D721Med (cell line): Measurements from ENCODE around the gene SULT1B1.
"Not testable (repeated sequence)": the region's sequence is repeated elsewhere in the genome, so short reads cannot be mapped to it uniquely, and the experiment has no call there.

Source experiments
- DNase-seq: peaks from one replicate; pipeline ENCODE4 v3.0.0; 2011; ENCODE audit warnings: low spot score; ENCODE audit not compliant: insufficient read length
- FAIRE-seq: peaks from 2 replicates; lab custom pipeline; 2011; peaks lifted over from hg19 to GRCh38; lab: Jason Lieb, UNC
- TF ChIP-seq, protein P1 (sequence below): IDR thresholded peaks from 2 replicates; pipeline ENCODE4 v1.5.1; 2012; ENCODE audit warnings: mild to moderate bottlenecking, control low read depth; ENCODE audit not compliant: insufficient read depth; ENCODE audit errors: missing control alignments

Gene SULT1B1

DNA sequence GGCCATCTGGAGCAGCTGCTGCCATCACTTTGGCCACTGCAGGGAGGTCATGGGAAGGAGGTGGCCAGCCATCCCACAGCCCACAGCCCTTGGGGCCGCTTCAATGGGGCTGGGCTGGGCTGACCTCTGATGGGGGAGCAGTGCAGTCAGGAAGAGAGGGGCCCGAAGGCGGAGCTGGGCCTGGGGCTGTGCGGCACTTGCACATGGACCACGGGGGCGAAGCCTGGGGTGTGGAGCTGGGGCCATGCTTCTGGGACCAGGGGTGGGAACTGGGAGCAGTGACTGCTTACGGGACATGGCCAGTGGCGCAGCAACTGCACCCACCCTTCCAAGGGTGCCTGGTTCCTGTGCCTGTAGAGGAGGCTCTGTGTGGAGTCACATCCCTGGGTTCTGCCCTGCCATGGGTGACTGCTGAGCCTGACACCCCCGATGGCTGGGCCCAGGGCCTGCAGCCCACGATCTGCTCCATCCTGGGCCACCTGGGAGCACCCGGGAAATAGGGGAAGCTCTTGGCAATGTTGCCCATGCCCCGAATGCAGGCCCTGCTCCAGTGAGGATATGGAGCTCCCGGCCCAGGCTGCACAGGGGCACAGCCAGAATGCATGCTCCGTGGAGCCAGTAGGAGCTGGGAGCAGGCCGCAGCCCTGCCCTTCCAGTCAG lies 22.4 kb upstream of the SULT1B1 start:
- DNase-seq (no peak), FAIRE-seq (no peak)
- TF ChIP-seq, protein P1, sequence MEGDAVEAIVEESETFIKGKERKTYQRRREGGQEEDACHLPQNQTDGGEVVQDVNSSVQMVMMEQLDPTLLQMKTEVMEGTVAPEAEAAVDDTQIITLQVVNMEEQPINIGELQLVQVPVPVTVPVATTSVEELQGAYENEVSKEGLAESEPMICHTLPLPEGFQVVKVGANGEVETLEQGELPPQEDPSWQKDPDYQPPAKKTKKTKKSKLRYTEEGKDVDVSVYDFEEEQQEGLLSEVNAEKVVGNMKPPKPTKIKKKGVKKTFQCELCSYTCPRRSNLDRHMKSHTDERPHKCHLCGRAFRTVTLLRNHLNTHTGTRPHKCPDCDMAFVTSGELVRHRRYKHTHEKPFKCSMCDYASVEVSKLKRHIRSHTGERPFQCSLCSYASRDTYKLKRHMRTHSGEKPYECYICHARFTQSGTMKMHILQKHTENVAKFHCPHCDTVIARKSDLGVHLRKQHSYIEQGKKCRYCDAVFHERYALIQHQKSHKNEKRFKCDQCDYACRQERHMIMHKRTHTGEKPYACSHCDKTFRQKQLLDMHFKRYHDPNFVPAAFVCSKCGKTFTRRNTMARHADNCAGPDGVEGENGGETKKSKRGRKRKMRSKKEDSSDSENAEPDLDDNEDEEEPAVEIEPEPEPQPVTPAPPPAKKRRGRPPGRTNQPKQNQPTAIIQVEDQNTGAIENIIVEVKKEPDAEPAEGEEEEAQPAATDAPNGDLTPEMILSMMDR = no peak

DNA sequence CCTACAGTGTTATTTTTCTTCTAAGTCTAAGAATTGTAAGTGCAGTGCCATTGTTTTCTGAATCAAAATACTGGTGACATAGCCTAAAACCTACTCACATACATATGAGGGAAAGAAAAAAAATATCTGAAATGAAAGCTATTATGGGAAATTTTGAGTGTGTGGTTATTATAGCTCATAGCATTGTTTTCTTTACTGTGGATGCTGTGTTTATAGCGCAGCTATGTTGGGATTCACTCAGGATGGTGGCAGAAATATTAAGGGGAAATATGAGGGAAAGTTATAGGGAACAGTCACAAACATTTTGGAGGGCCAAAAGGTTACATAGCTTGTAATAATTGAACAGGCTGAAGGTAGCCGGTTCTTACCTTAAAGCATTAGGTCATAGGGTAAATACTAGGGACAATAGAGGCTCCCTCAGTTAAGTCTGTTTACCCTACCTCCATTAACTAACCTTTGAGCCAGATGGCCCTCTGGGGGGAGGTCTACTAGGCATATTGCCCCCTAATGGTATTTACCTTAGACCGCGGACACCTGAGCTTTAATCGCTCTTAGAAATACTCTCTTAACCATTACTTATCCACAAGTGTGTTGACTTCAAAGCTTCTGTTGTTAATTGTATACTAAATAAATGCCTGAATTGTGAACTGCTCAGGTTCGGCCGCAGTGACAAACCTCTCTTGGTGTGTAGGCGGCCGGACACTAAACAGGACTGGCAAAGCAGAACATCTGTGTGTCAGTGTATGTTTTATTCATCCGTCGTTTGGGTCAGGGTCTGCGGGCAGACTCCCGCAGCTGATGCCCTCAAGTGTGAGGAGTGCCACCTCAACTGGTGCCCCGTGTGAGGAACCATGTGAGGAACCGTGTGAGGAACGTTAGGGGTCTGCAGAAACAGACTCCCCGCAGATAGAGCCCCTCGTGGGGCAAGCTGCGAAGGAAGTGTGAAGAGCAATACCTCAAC lies 21.3 kb upstream of the SULT1B1 start:
- FAIRE-seq = no peak
- TF ChIP-seq, protein P1 = no peak
- no peak for DNase-seq

DNA sequence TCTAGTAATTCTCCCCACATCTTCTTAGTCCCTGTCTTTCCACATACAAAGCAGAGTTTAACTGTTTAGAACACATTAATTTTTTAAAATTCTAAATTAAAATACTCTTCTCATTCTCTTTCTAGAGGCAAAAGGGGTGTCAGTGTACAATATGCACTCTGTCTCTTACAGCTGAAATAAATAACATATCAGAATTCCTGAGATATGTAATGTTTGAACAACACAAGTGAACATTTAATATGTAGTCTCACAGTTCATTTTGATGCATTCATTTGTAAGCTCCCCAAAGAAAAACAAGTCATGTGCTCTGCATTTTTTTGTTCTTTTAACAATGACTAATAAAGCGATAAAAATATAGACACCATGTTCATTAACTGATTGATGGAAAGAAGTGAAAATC lies 19.7 kb upstream of the SULT1B1 start:
- DNase-seq = no peak
- FAIRE-seq = no peak
- TF ChIP-seq, protein P1 = no peak

DNA sequence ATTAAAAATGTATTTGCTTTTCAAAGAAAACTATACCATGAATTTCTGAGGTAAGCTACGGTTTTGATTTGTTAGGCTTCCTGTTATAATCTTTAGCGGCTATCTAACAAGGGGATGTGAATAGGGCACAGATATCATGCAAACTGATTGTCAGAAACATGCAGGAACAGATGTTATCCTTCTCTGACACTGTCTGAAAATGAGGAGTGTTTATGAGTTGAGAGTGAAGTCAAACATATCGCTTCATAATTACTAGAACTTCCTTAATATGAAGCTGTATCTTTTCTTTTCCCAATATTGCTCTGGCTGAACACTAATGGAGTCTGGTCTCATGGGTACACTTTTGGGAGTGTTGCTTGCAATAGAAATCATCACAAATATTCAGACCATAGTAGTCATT lies 16.3 kb upstream of the SULT1B1 start:
- TF ChIP-seq, protein P1 = no peak
- FAIRE-seq (no peak), DNase-seq (no peak)

DNA sequence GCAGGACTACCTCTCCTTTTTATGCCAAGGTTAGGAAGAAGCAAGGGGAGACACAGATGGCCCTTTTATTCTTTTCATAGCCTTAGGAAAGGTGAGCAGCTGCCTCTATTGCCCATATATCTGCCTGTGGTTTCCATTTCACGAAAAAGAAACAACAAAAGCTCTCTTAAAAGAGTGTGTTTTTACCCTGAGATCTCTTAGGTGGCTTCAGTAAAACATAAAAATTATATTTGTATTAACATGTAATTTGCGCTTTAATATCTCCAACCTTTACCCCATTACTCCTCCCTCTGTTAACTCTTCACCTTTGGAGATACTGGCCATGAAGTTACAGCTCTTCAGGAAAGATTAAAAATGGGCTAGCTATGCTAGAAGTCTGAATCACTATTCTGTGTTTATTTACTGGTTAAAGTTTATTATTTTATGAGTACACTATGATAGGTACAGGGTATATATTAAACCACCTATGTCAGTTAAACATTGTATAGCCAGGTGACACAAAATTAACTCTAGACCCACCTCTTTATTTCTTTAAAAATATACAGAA lies 15.0 kb upstream of the SULT1B1 start:
- TF ChIP-seq, protein P1 = no peak
- no peak for FAIRE-seq
- DNase-seq = no peak

DNA sequence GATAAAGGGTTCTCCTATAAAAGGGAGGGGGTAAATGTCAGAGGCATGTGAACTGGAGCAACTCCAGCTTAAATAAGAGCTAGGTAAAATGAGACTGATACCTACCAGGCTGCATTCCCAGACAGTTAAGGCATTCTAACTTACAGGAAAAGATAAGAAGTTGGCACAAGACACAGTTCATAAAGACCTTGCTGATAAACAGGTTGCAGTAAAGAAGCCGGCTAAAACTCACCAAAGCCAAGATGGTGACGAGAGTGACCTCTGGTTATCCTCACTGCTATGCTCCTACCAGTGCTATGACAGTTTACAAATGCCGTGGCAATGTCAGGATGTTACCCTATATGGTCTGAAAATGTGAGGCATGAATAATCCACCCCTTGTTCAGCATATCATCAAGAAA lies 13.1 kb upstream of the SULT1B1 start:
- TF ChIP-seq, protein P1 = no peak
- DNase-seq (no peak), FAIRE-seq (no peak)

DNA sequence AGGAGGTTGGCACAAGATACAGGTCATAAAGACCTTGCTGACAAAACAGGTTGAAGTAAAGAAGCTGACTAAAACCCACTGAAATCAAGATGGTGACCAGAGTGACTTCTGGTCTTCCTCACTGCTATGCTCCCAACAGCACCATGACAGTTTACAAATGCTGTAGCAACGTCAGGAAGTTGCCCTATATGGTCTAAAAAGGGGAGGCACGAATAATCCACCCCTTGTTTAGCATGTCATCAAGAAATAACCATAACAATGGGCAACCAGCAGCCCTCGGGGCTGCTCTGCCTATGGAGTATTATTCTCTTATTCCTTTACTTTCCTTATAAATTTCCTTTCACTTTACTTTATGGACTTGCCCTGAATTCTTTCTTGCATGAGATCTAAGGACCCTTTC lies 8.1 kb upstream of the SULT1B1 start:
- not testable (repeated sequence) for DNase-seq, FAIRE-seq
